ENCODE measurements around the gene RNASEH2A. TPM values are rescaled to one million over a fixed set of nuclear protein-coding genes. Genes with fewer than 3 reads are reported as not detected.

RNASEH2A gene
- polyA plus RNA-seq, 1 experiment: 11.7 TPM

- TF ChIP-seq CTCF (IDR thresholded peaks at IDR 0.05; ENCODE audit: low read depth, low read length): no peak
- no peak overlapping the region for H3K4me3 ChIP-seq (ENCODE audit: low read depth, low read length)
- no peaks in the 10 kb centered on the region for H3K27me3 ChIP-seq (ENCODE audit: control insufficient read depth, insufficient read depth, low read length)
- no peaks in the 10 kb centered on the region; the same call in 1 of the 2 replicates for H3K9me3 ChIP-seq (ENCODE audit: control insufficient read depth, insufficient read depth, low read length)
- H3K27ac ChIP-seq (ENCODE audit: low read depth, low read length): peak overlapping the region; percentile 31
- POLR2A ChIA-PET: interaction anchor here (0.6 kb wide), 1 partner anchor 10 kb away, joined by 7 read pairs; no protein-coding TSS in a partner anchor
- no peak for DNase-seq (ENCODE audit: low read depth, low spot score)
- CTCF ChIA-PET: interaction anchor here (1.4 kb wide), 1 partner anchor 10 kb away, joined by 4 read pairs; no protein-coding TSS in a partner anchor
Measured at GRCh38 chr19:12786141-12786870, 20.1 kb upstream of the RNASEH2A start.

GRCh38 chr19:12786952-12787351, 19.4 kb upstream of the RNASEH2A start:
- no peak for DNase-seq (ENCODE audit: low read depth, low spot score)
- H3K9me3 ChIP-seq (ENCODE audit: control insufficient read depth, insufficient read depth, low read length): peaks cover 3% of the 10 kb centered on the region; the same call in 1 of the 2 replicates
- no peaks in the 10 kb centered on the region for H3K27me3 ChIP-seq (ENCODE audit: control insufficient read depth, insufficient read depth, low read length)
- CTCF ChIA-PET: no interaction called here
- no peak overlapping the region for H3K4me3 ChIP-seq (ENCODE audit: low read depth, low read length)
- POLR2A ChIA-PET: interaction anchor here (0.6 kb wide), 1 partner anchor 11 kb away, joined by 7 read pairs; no protein-coding TSS in a partner anchor
- no peak for TF ChIP-seq CTCF (IDR thresholded peaks at IDR 0.05; ENCODE audit: low read depth, low read length)
- H3K27ac ChIP-seq (ENCODE audit: low read depth, low read length): no peak overlapping the region

GRCh38 chr19:12787458-12787857, 18.9 kb upstream of the RNASEH2A start:
- TF ChIP-seq CTCF (IDR thresholded peaks at IDR 0.05; ENCODE audit: low read depth, low read length): no peak
- POLR2A ChIA-PET: interaction anchor here (0.5 kb wide), 1 partner anchor 59 kb away, joined by 7 read pairs; no protein-coding TSS in a partner anchor
- Histone ChIP-seq H3K27ac (ENCODE audit: low read depth, low read length) (no peak overlapping the region), H3K27me3 (ENCODE audit: control insufficient read depth, insufficient read depth, low read length) (no peaks in the 10 kb centered on the region), H3K4me3 (ENCODE audit: low read depth, low read length) (no peak overlapping the region), H3K9me3 (ENCODE audit: control insufficient read depth, insufficient read depth, low read length) (peaks cover 4% of the 10 kb centered on the region; the same call in 1 of the 2 replicates)
- CTCF ChIA-PET: interaction anchor here (1.0 to 2.3 kb wide), 2 partner anchors 9 to 60 kb away, joined by 3 to 12 read pairs; no protein-coding TSS in a partner anchor
- no peak for DNase-seq (ENCODE audit: low read depth, low spot score)

GRCh38 chr19:12788042-12788681, 18.2 kb upstream of the RNASEH2A start:
- TF ChIP-seq CTCF (IDR thresholded peaks at IDR 0.05; ENCODE audit: low read depth, low read length): no peak
- CTCF ChIA-PET: interaction anchor here (0.6 to 2.3 kb wide), 6 partner anchors 8 to 1077 kb away, joined by 3 to 12 read pairs (median 6); no protein-coding TSS in a partner anchor
- Histone ChIP-seq H3K27ac (ENCODE audit: low read depth, low read length) (peak overlapping the region; percentile 88), H3K9me3 (ENCODE audit: control insufficient read depth, insufficient read depth, low read length) (peaks cover 10% of the 10 kb centered on the region; the same call in 1 of the 2 replicates), H3K27me3 (ENCODE audit: control insufficient read depth, insufficient read depth, low read length) (no peaks in the 10 kb centered on the region), H3K4me3 (ENCODE audit: low read depth, low read length) (peak overlapping the region; percentile 46)
- POLR2A ChIA-PET: interaction anchor here (0.5 to 1.9 kb wide), 3 partner anchors 10 to 145 kb away, joined by 4 to 16 read pairs (median 7); partner anchors contain the start of gene FARSA
- DNase-seq (ENCODE audit: low read depth, low spot score): no peak

Data from AG04450 (cell line).